ELR (cell line): ENCODE measurements around the gene RRAD.
A peak's percentile ranks its signal among the peaks of the same experiment; 100 is the strongest.

Experiments used
- DNase-seq: peaks from one replicate; pipeline ENCODE4 v3.0.0-alpha.2; 2015; ENCODE audit warnings: low read depth

The RRAD gene

DNA sequence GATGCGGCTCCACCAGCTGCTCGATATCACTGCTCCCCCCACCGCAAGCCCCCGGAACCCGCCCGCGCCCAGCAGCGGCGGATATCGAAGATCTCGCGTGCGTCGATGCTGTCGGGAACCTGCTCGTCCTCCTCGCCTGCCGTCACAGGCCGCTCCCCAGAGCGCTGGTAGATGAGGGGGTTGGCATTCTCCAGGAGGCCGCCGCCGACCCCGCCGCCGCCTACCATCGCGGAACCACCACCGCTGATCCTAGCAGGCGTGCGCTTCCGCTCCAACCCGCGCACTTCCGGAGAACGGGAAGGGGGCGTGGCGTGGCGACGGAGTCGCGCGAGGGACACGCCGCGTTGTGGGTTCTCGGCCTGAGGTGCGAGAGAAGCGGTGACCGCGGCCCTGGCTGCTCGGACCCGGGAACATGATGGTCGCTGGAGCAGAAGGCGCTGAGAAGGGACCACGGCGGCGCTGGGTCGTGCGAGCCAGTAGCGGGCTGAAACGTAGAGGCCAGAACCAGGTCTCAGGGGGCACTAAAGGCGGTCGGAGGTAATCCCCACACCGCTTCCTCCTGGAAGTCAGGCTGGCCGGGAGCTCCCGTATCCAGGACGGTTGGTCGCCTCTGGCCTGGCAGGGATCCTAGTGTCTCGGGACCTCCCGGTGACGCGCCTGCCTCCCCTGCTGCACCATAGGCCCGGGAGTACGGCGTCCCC, 9.0 kb upstream of the RRAD start, which contains the start of gene CIAO2B:
Gene CIAO2B, minus strand, starts transcription at position 265 of the 701 bp plus-strand sequence. Its CDS starts 38 bp downstream, at position 227.
- DNase-seq, result peak; percentile 90

DNA sequence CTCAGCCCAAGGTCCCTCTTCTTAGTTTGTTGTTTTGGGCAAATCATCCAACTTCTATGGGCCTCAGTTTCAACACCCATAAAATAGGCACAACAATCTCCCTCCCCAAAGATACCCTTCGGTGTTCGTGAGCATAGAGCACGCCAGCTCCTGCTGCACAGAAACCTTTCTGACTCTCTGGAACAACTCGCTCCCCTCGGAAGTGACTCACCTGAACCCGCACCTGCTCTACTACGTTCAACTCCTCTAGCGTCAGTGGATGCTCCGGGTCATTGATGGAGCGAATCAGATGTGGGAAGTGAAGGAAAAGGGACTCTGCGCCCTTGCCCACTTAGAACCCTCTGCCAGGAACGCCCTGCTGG, 8.4 kb upstream of the RRAD start:
- DNase-seq, result peak; percentile 57

DNA sequence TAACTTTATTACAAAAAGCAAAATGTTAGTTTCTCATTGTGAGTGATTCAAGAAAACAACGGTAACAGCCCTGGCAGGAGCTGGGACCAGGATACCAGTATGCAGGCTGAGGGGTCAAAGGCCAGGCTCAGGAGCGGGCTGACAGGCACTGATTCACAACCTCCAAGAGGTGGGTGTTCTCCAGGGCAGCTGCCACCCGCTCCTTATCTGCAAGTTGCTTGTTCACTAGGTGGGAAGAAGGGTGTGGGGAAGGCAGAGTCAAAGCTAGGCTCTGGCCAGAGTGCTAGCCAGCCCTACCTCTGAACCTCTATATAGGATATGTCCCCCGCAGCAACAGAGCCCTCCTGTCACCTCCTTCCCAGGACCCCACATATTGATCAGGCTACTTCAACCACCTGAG, 6.7 kb upstream of the RRAD start:
- no peak for DNase-seq

DNA sequence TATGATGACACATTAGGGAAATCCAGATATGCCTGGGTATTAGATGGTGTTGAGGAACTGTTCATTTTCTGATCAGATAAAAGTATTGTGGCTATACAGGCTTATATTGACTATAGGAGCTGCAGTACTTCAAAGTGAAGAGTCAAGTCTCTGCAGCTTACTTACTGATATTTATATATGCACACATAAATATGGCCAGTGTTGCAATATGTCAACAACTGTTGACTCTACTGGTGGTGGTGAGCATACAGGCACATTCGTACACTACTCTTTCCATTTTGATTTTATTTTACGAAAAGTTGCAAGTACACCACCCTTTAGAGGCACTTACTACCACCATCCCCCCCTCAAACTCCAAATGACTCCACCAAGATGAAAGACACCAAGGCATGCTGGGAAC, 6.3 kb upstream of the RRAD start:
- no peak for DNase-seq

DNA sequence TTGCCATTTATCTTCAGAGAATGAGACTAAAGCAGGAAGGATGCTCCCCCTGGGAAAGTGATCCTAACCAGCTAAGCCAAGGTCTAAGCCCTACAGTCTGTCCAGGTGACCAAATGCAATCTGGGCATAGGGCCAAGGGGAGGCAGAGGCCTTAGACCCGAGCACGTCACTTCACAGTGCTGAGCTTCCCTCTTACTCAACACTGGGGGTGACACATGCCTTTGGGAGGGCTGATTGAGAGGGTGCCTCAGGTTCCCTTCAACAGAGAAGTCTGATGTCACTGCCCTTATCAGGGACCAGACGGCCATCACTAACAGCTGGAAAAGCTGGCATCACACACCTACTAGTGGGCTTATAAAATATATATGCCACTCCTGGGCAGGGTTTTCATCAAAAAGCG, 4.9 kb upstream of the RRAD start:
- DNase-seq, result peak; percentile 91

DNA sequence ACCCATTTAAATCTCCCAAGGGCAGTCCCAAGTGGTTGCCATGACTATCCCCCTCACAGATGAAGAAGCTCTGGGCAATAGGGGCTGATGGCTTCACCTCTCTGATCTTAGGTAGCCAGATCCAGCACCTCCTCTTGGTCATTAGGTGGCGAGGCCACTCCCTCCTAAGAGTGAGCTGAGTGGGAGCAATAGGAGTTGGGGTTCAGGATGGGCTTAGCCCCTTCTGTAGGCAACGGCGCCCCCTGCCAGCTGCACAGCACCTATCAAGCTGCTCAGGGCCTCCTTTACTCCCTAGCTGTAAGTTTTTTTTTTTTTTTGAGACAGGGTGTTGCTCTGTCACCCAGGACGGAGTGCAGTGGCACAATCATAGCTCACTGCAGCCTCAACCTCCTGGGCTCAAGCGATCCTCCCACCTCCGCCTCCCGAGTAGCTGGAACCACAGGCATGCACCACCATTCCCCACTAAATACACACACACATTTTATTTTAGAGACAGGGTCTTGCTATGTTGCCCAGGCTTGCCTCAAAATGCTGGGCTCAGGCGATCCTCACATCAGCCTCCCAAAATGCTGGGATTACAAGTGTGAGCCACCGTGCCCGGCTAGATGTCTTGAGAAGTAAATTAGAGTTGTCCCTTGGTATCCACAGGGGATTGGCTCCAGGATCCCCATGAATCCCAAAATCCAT, 3.5 kb upstream of the RRAD start:
- peak; percentile 65 for DNase-seq

DNA sequence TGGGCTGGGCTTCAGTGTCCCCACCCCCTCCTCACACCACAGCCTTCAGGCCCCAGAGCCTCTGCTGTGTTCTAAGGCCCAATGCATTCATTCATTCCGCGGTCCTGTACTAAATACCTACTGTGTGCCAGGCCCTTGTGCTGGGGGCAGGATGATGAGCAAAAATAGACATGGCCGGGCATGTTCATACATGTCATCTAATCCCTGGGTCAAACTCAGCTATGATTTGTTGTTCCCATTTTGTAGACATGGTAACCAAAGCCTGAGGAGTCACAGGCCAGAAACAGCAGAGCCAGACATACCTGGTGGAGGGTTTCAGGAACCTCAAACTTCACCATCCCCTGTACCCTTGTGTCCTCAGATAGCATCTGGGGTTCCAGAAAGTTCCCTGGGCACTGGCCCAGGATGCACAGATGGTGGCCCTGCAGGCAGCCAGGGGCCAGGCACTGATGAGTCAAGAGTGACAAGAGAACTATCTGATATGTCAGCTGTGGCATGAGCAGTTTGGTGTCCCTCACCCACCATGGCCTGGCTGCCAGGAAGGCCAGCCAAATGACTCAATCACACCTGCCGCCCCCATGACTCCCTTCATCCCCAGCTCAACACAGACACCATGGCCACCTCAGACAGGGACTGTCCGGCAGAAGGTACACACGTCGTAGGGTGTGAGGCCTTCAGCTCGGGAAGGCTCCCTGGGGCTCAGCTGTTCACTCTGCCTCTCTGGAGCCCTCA, 2.7 kb upstream of the RRAD start:
- DNase-seq, result peak; percentile 43

DNA sequence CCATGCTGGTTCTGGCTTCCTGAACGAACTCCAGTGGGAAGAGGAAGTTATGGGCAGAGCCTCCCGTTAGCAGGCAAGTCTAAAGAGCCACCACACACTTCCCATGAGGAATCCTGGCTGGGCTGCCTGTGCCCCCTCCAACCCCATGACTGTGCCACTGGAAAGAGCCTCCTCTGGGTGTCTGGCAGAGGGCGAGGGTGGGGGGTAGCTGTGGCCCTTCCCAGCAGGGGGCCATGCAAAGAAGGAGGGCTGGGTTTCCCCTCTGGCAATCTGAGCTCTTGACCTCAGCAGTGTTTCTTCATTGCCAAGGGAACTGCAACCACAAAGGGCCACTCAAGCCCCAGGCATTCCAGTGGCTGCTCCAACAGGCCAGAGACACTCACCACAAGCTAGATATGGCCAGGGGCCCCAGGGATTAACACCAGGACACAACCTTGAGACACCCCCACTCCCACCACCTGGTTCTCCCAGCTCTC, 1.7 kb upstream of the RRAD start:
- peak; percentile 94 for DNase-seq

DNA sequence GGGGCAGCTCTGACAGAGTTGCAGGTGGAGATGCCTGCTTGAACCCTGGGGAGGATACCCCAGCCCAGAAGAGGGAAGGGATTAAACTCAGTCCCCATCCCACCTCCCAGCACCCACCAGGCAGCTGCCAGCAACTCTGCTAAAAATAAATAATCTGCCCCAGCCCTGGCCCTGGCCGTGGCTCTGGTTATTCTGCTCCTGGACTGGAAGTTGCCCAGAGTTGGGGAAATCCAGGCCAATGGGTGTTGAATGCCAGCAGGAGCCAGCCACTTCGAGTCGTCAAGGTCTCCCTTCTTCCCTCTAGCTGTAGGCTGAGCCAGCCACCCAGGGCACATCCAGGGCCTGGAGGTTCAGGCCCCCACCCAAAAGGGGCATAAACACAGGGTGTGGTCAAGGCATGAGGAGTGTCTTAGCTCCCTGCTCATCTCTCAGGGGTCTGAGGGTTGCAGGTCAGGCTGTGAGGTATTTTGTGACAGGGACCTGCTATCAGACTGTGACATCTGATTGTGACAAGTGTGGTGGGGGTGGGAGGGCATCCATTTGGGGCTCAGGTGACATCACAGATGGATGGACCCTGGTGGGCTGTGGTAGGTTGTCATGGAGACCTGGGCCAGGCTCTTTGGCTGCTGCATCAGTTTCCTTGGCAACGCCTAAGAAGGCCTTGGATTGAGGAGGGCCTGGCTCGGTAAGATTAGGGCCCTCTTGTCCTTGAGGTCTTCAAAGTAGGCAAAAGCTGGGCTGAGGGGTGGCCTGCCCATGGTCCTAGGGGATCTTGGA, 1.0 kb upstream of the RRAD start:
- DNase-seq, result peak; percentile 24

DNA sequence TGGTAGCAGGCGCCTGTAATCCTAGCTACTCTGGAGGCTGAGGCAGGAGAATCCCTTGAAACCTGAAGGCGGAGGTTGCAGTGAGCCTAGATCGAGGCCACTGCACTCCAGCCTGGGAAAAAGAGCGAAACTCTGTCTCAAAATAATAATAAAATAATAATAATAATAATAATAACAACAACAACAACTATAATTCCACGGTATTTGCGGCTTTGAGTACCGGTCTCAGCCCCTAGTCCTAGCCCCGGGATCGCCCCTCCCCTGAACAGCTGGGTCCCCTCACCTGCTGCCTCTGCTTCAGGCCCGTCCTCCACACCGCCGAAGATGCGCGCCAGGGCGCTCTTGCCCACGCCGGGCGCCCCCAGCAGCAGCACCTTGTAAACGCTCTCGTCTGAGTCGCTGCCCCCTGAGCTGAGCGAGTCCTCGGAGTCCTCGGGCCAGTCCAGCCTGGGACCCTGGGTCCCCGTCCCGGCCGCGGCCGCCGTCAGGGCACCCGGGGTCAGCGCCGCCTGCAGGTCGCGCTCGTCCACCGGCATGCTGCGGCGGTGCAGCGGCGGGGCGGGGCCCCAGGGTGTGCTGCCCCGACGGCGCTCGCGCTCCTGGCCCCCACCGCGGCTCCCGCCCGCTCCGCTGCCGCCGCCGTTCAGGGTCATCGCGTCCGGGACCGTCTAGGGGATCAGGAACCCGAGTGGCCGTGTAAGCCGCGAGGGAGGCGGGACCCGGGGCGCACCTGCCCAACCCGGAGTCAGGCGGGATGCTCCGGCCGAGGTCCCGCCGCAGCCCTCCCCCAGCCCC, 611 bp downstream of the RRAD start:
- peak; percentile 37 for DNase-seq

DNA sequence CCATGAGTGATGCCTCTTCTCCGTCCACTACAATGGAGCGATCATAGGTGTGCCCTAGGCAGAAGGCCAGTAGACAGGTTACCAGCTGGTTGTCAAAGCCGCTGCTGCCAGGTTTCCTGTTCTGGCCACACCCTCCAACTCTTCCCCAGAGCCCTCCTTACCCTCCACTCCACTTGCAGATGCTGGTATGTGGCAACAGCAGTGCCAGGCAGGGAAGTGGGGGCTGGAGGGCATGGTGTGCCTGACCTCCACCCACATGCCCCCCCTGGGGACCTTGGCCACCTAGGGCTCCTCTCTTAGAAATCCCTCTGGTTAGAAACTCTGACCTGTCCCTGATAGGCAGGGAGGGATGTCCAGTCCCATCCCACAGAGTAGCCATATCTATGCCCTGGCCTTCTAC, 1.5 kb downstream of the RRAD start:
- DNase-seq, result no peak

DNA sequence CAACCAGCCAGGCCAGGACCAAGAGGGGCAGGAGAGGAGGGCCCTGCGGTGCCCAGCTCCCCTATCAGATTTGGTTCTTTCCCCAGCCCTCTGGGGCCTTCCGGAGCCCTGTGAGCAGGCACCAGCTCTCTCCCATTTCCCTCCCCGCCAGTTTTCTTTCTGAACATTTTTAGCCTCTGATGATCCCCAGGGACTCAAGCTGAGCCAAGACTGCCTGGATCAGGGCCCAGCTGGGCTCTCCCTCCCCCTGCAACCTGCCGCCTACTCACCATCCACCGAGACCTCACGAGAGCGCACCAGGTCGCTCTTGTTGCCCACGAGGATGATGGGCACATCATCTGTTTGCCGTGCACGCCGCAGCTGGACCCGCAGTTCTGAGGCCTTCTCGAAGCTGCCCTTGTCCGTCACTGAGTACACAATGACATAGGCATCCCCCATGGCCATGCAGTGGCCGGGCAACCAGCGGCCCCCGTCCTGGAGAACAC, 2.0 kb downstream of the RRAD start:
- DNase-seq, result no peak

DNA sequence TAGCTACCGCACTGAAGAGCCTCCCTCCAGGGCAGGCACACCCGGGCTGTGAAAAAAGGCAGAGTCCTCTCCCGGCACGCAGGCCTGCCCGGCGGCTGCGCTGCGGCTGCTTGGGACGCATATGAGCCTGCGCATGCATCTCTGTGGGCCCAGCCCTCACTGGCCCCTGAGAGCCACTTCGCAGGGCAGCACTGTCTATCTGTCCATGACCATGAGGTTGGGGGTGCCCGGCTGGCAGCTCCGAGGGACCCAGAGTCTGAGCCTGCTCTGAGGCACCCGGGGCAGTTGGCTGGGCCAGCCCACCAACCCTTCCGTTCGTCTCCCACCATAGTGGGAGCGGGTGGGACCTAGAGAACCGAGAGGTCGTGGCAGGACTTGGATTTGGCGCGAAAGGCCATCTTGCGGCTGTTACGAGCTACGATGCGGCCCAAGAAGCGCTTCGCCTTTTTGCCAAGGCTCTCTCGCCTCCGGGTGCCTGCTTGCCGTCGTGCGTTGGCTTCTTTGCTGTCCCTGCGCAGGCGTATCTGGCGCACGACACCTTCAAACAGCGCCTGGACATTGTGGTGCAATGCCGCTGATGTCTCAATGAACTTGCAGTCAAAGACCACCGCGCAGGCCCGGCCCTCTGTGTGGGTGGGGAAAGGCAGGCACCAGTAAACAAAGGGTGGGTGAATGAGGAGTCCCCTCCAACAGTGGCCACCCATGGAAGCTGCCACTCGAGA, 3.4 kb downstream of the RRAD start:
- DNase-seq, result no peak

DNA sequence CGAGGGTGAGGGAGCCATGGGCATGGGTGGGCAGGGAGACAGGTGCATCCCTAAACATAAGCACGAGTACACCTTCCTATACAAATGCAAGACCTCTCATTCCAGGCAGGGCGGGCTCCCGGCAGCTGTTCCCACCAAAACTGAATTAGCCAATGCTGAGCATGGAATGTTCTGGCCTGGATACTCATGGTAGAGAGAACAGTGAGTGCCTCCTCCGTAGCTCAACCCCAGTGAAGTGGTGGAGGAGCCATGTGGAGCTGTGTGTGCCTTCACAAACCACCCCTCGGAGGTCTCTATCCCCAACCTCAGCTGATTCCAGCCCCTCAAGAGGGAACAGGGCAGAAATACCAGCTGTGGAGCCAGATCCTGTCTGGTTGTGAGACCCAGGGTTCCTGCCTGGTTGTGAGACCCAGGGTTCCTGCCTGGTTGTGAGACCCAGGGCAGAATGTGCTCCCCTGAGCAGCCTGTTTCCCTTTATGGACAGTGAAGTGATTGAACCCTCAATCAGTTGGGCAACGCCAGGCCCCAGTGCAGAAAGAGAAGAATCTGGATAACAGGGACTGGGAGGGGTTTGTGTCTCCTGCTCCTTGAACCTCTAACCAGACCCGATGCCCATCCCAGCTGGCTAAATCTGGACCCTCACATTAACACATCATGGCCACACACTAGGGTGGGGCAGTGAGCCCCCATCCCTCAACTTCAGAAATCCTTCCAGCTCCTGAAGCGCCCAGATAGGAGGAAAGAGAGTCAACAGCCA, 4.2 kb downstream of the RRAD start:
- no peak for DNase-seq

DNA sequence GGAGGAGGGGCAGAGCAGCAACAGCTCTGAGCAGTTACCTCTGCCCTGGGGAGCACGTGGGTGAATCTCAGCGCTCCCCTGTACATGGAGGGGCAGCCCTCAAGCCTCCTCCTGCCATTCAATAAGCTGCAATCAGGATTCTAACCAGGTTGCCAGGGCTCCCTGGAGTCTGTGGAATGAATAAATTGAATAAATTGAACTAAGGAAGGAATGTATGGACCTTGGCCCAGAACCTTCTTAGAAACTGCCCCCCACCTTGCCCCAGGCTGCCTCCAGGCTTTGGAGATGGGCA, 5.1 kb downstream of the RRAD start:
- DNase-seq, result no peak

DNA sequence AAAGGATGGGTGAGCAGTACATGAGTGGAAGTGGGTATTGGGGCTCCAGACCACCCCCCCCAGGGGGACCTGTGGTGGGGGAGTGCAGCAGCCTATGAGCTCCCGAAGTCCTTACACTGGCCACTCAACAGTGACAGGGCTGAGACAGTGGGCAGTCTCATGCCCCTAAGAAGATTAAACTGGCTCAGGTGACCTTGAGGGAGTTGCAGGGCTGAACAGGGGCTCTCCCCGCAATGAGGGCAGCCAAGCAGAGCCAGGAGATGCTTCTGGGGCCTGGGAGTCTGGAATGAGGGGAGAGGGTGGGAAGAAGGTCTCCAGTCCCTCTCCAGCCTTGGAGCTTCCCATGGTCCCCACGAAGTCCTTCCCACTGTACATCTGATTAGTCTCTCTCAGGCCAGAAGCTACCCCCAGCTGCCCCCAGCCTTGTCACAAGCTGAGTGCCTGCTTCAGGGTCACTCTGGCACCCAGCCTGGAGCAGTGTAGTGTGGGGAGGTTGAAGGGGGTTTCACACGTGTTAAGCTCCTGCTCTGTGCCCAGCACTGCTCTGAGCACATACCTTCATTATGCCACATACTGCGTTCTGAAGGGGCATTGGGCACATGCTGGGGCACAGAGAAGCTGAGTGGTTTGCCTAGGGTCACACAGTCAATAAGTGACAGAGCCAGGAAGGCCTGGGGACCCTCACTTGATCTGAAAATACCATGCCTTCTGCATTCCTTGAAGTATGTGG, 5.6 kb downstream of the RRAD start:
- DNase-seq, result no peak

DNA sequence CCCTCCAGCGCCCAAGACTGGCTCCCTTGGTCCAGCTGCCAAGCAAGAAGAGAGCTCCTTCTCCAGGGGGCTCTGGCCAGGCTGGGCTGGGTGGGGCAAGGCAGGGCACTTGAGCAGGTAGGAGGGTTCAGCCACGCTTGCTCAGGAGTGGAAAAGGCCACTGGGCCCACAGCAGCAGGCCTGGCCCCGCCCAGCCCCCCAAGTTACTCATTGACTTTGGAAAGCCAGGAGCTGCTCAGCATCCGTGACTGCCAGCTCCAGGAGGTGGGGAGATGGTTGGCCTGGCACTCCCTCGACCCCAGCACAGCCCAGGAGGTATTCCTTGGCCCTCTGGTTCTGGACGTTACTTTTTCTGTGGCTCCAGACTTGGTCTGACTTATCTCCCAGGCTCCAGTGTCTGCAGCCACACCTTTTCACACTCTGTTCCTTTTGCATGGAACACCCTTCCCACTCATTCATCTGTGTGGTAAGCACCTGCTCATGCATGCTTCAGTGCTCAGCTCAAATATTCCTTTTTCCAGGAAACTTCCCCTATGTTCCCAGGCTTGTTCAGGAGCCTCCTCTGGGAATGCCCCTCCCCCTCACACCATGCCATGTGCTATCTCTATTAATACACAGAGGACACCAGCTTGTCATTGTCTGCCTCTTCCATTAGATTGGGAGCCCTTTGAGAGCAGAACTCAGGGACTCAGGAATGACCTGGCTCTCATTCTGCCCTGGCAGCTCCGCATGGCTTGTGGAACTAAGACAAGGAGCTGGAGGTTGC, 6.3 kb downstream of the RRAD start, which contains the start of gene CDH16:
Gene CDH16, minus strand, starts transcription at position 83 of the 766 bp plus-strand sequence. CDS start 820 bp downstream, outside the sequence.
- DNase-seq, result no peak

DNA sequence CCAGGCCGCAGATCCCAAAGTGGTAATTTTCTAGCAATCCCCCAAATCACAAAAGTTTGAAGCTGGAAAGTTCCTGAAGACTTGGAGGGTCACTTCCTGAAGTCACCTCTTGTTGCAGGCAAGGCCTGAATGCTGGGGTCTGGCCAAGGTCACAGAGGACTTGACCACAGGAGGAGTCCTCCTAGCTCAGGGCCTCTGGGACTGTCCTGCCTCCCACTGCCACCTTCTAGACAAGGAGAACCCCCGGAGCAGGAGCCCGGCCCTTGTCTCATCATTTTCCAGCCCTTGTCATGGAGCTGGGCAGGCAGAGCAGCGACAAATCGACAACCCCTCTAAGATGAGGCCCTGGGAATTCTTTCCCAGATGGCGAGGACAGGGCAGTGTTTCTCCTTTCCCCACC, 7.0 kb downstream of the RRAD start:
- no peak for DNase-seq
